ENCODE measurements around the gene DSCAM. TPM values are rescaled to one million over a fixed set of nuclear protein-coding genes. Genes with fewer than 3 reads are reported as not detected.

The DSCAM gene
- total RNA-seq, 1 experiment from 2014 or later, result not detected

- Histone ChIP-seq H4K20me1 (ENCODE audit: insufficient read depth) (no peaks in the 10 kb centered on the region), H3K79me2 (ENCODE audit: insufficient read depth, low read length) (no peaks in the 10 kb centered on the region), H3K27ac (ENCODE audit: low read depth, low read length) (no peak overlapping the region), H3K4me2 (ENCODE audit: low read length) (no peak overlapping the region), H3K9me3 (ENCODE audit: control insufficient read depth in 1 of 2, insufficient read depth in 1 of 2, low read depth in 1 of 2, low read length in 2 of 2) (peaks cover 18 to 48% of the 10 kb centered on the region in 2 experiments; a peak in 2 of 4 replicates), H3K27me3 (ENCODE audit: insufficient read depth, low read length) (no peaks in the 10 kb centered on the region), H2AFZ (ENCODE audit: low read depth, low read length, poor library complexity, severe bottlenecking) (no peak overlapping the region), H3K9ac (ENCODE audit: low read length) (no peak overlapping the region), H3K4me3 (replicated peaks in 1 of 2; ENCODE audit: low read depth in 1 of 2, low read length in 2 of 2) (no peak overlapping the region), H3K4me1 (ENCODE audit: control insufficient read depth in 1 of 2, insufficient read depth in 2 of 2, low read length in 2 of 2) (no peaks in the 10 kb centered on the region), H3K9me2 (ENCODE audit: insufficient read depth) (no peaks in the 10 kb centered on the region), H3K36me3 (ENCODE audit: control insufficient read depth in 1 of 2, insufficient read depth in 2 of 2, low read length in 2 of 2) (no peaks in the 10 kb centered on the region)
- TF ChIP-seq TCF7L2 (IDR thresholded peaks at IDR 0.05; ENCODE audit: borderline replicate concordance, extremely low read depth, insufficient read depth, insufficient read length), result no peak
- no peak for TF ChIP-seq ZNF274 (IDR thresholded peaks at IDR 0.05; ENCODE audit: low read depth, low read length)
- TF ChIP-seq POLR2AphosphoS5 (IDR thresholded peaks at IDR 0.05; ENCODE audit: low read depth, low read length), result no peak
- TF ChIP-seq, protein P1, sequence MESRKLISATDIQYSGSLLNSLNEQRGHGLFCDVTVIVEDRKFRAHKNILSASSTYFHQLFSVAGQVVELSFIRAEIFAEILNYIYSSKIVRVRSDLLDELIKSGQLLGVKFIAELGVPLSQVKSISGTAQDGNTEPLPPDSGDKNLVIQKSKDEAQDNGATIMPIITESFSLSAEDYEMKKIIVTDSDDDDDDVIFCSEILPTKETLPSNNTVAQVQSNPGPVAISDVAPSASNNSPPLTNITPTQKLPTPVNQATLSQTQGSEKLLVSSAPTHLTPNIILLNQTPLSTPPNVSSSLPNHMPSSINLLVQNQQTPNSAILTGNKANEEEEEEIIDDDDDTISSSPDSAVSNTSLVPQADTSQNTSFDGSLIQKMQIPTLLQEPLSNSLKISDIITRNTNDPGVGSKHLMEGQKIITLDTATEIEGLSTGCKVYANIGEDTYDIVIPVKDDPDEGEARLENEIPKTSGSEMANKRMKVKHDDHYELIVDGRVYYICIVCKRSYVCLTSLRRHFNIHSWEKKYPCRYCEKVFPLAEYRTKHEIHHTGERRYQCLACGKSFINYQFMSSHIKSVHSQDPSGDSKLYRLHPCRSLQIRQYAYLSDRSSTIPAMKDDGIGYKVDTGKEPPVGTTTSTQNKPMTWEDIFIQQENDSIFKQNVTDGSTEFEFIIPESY (IDR thresholded peaks at IDR 0.05; ENCODE audit: extremely low read depth, insufficient replicate concordance, low read length), result no peak
- TF ChIP-seq, protein P2, sequence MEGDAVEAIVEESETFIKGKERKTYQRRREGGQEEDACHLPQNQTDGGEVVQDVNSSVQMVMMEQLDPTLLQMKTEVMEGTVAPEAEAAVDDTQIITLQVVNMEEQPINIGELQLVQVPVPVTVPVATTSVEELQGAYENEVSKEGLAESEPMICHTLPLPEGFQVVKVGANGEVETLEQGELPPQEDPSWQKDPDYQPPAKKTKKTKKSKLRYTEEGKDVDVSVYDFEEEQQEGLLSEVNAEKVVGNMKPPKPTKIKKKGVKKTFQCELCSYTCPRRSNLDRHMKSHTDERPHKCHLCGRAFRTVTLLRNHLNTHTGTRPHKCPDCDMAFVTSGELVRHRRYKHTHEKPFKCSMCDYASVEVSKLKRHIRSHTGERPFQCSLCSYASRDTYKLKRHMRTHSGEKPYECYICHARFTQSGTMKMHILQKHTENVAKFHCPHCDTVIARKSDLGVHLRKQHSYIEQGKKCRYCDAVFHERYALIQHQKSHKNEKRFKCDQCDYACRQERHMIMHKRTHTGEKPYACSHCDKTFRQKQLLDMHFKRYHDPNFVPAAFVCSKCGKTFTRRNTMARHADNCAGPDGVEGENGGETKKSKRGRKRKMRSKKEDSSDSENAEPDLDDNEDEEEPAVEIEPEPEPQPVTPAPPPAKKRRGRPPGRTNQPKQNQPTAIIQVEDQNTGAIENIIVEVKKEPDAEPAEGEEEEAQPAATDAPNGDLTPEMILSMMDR (IDR thresholded peaks at IDR 0.05 in 2 of 3, conservative IDR thresholded peaks at IDR 0.05 in 1 of 3; ENCODE audit: borderline replicate concordance in 1 of 3, insufficient read depth in 1 of 3, low read depth in 2 of 3, low read length in 2 of 3), result no peak
- TF ChIP-seq SRF (IDR thresholded peaks at IDR 0.05; ENCODE audit: low read depth), result no peak
- TF ChIP-seq FOSL1 (IDR thresholded peaks at IDR 0.05; ENCODE audit: low read depth), result no peak
- no peak for TF ChIP-seq REST (IDR thresholded peaks at IDR 0.05; ENCODE audit: low read depth)
- no peak for TF ChIP-seq SIN3A (IDR thresholded peaks at IDR 0.05; ENCODE audit: low read depth)
- TF ChIP-seq JUND (IDR thresholded peaks at IDR 0.05), result no peak
- no peak for TF ChIP-seq EZH2phosphoT487 (IDR thresholded peaks at IDR 0.05; ENCODE audit: borderline replicate concordance)
- TF ChIP-seq YY1 (IDR thresholded peaks at IDR 0.05; ENCODE audit: extremely low read depth, insufficient replicate concordance, low read depth, low read length), result no peak
- TF ChIP-seq EGR1 (IDR thresholded peaks at IDR 0.05; ENCODE audit: low read depth), result no peak
- TF ChIP-seq EZH2 (IDR thresholded peaks at IDR 0.05), result no peak
- TF ChIP-seq, protein P3, sequence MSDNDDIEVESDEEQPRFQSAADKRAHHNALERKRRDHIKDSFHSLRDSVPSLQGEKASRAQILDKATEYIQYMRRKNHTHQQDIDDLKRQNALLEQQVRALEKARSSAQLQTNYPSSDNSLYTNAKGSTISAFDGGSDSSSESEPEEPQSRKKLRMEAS (IDR thresholded peaks at IDR 0.05), result no peak
- no peak for TF ChIP-seq POLR2A (IDR thresholded peaks at IDR 0.05; ENCODE audit: borderline replicate concordance, extremely low read depth, insufficient read depth, insufficient read length)
- no peak for TF ChIP-seq CBX3 (IDR thresholded peaks at IDR 0.05; ENCODE audit: low read depth)
- no peak for TF ChIP-seq ZFX (IDR thresholded peaks at IDR 0.05)
- TF ChIP-seq RAD21 (IDR thresholded peaks at IDR 0.05; ENCODE audit: low read depth), result no peak
- no peak for TF ChIP-seq CEBPB (IDR thresholded peaks at IDR 0.05; ENCODE audit: low read depth)
- intact Hi-C loops (cut with micrococcal nuclease), result no loop called here
- ChIA-PET POLR2A (no interaction called here), RAD21 (ENCODE audit: low non-redundant PET in 1 of 2, low total read pairs in 2 of 2, uncharacterized antibody in 2 of 2, unreplicated experiment in 2 of 2) (no interaction called here), CTCF (no interaction called here)
- no TSS peak for BruUV-seq (replicated peaks)
- DNase-seq (ENCODE audit: low read depth, low spot score) (no peak), ATAC-seq (no peak)
Measured at GRCh38 chr21:40769231-40769630, 77.7 kb downstream of the DSCAM start.

Measured in HCT116 (cell line).